Fibroblast of skin of abdomen (primary cell): ENCODE results near the gene TPRA1. TPM values are rescaled to one million over a fixed set of nuclear protein-coding genes. Genes with fewer than 3 reads are reported as not detected.
A peak's percentile ranks its signal among the peaks of the same experiment; 100 is the strongest.

Experiments
- DNase-seq: peaks from one replicate; pipeline ENCODE4 v3.0.0-alpha.2; 2013
- polyA plus RNA-seq, 2 experiments: library from polyadenylated mRNA; unstranded; fragments of 120-200 nt; gene quantifications; one replicate each; pipeline ENCODE4 v1.2.1, GENCODE V29; 2013; ENCODE audit not compliant: insufficient read length in 2 of 2

Gene TPRA1
- 28.1 TPM for polyA plus RNA-seq (2013, experiment 1 of 2; ENCODE audit: insufficient read length)
- polyA plus RNA-seq (2013, experiment 2 of 2; ENCODE audit: insufficient read length): 29.3 TPM

DNA sequence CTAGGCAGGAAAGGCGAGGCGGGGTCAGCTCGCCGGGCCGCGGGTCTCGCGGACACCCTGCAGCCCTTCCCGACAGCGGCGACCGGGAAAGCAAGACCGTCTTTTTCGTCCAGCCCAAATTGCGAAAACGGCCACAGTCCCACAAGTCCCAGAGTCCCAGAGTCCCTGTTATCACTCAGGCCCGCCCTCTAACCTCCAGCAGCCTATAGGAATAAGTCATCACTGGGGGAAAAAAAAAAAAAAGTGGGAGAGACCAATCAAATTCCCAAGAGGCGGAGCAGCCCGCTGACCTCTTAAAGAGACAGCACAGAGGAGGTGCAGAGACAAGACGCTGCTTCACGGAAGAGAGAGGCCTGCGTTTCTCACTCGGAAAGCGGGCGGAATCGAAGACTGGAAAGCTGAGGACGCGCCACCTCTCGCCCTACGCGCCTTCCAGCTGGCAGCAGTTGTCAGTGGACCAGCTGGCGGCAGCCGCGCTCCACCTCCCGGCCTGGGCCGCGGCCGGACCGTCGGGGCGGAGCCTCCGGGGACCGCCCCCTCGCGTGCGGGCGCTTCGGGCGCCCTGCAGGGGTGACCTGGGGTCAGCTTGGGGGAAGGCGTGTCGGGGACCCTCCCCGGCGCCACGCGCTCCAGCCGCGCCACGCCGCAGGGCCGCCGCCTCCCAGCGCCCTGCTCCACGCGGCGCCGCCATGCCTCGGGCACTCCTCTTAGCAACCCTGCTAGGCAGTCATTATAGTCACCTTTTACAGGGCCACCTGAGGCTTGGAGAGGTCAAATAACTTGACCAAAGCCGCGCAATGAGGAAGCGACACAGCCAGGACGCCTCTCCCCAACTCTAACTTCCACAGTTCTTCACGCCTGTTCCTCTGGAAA, at the start of gene TPRA1:
TSS of gene TPRA1 (minus strand) at position 141 of the 873 bp plus-strand sequence. CDS start 10,587 bp downstream, outside the sequence.
- DNase-seq: peak; percentile 98

DNA sequence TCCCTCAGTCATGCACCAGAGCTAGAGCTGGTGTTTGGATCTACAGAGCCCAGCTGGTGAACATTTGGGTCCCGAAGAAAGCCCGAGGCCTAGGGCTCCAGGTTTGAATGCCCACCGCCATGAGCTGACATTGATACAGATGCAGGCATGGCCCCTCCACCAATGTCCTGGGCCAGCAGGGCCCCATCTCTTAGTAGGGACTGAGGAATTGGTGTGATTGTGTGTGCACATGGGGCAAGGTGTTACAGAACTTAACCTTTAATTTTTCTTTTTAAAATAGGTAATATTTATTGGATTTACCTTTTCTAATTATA, 49.5 kb upstream of the TPRA1 start:
- no peak for DNase-seq

DNA sequence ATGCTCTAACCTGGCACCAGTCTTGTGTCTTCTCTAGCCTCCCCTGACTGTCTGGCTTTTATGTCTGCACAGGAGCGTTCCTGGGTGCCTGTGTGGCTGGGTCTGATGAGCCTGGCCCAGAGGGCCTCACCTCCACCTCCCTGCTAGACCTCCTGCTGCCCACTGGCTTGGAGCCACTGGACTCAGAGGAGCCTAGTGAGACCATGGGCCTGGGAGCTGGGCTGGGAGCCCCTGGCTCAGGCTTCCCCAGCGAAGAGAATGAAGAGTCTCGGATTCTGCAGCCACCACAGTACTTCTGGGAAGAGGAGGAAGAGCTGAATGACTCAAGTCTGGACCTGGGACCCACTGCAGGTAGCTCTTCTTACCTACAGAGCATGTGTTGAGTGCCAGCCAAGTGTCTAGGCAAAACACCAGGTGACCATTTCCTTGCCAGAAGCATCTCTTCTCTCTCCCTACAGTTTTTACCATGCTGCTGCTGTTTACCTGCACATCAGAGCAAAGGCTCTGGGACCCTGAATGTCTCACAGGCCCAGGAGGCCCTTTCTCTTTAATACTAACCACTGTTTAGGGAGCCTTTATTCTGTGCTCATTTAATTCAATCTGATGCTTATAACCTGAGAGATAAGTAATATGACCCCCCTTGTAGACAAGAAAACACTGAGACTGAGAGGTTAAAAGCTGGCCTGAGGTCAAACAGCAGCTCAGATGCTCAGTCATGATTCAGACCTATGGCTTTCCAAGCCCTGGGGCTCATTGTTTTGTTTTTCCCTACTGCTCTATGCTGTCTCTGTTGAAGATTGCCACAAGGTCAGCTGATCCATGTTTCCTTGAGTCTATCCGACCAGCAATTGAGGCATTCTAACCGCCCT, 48.9 kb upstream of the TPRA1 start:
- no peak for DNase-seq

DNA sequence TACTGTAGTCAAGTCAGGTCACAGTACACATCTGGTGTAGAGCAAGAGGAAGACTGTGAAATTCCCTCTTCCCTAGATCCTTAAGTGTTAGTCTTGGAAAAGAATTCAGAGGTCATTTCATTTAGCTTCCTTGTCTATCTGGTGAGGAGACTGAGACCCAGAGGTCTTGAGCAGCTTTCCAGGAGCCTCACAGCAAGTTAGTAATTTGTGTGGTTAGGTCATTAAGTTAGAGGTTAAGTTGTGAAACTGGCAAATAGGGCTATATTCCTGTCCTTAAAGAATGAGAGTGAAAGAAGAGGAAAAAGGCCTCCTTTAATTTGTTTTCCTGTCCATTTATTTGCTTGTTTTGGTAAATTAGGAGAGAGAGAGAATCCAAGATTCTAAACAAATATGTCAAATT, 47.4 kb upstream of the TPRA1 start:
- DNase-seq: no peak

DNA sequence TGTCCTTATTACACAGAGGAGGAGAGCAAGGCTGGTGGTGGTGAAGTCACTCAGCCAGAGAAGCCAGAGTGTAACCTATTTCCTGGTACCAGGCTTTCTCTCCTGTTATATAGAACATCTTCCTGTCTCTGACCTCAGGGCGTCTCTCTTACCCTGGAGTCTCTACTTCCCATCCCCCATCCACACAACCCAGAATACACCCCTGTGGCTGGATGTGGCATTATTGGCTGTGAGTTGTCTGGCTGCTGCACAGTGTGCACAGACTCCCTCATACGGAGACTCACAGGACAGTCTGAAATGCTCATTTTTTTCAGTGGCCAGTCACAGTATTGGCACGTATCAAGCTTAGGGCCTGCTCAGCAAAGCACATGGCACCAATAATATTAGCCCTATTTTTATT, 47.0 kb upstream of the TPRA1 start:
- no peak for DNase-seq

DNA sequence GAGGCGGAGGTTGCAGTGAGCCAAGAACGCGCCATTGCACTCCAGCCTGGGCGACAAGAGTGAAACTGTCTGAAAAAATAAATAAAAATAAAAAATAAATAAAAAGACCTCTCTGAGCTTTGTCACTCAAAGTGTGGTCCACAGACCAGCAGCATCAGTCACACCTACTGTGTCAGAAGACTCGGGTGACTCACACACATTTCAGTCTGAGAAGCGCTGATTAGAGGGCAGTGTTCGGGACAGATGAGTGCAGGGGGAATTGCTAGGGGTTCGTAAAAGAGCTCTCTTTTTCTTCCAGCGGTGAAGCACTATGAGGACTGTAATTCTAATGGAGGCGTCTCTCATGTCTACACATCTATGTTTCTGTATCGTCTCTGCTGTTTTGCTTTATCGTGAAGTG, 44.1 kb upstream of the TPRA1 start:
- DNase-seq: no peak

DNA sequence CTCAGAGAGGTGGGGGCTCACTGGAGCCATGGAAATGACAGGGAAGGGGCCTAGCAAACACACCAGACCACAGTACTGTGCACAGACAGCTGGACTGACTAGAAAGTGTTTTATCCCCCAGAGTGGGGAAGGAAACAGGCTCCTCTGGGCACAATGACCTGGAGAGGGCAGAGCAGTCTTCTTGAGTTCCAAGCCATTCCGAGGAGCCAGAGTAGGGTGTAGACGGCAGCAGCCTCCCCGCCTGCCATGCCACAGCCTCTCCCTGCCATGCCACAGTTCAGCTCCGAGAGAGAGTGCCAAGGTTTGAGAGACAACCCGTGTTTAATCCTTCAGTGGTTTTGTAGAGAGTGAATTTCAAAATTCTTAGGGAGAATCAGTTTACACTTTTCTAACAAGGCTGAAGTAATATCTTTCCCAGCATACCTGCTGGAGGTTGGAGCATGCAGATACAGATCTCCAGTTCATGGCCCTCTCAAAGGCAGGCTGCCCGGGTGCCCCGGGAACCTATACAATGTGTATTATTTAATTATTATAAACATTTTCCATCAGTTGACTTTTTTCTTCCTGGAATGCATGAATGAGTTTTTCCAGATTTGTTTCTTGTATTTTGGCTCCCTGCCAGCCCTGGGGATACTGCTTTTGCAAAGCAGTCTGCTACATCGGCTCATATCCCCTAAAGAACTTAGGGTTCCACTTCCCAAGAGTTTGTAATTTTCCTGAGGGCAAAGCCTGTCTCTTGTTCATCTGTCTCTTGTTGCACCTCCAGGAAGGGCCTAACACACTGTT, 41.7 kb upstream of the TPRA1 start:
- no peak for DNase-seq

DNA sequence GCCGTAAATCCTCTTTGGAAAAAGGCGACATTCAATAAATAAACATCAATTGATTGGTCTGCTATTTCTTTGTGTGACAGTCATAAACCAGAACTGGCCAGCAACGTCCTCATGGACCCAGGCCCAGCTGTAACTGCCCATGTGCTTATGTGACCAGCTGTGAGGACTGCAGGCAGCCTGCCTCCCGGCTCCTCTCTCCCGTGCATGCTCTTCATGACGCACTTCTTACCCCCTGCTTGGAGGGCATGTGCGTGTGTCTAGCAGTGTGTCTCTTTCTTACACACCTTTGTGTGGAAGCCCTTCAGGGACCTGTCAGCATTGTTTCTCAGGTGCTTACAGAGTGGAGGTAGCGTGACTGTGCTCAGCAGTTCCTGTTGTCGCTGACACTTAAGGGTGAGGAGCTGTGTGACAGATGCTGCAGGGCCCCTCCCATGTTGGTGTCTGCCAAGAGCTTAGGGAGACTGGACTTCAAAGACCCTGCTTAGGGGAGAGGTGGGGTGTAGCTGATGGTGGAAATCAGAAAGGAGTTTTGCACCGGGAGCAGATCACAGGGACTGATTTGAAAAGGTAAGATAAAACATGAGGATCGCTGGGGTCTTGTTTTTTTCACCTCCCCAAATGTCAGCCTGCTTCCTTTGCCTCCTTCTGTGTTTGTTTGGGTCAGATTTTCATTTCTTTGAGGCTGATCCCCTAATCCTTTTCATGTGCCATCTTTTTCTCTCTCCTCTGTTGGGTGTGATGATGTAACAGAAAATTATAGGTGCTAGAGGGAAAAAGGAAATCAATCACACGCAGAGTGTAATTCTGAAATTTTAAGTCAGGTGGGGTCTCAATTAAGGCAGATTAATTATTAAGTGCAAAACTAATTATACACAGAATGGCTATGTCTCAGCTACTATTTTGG, 40.5 kb upstream of the TPRA1 start:
- DNase-seq: no peak

DNA sequence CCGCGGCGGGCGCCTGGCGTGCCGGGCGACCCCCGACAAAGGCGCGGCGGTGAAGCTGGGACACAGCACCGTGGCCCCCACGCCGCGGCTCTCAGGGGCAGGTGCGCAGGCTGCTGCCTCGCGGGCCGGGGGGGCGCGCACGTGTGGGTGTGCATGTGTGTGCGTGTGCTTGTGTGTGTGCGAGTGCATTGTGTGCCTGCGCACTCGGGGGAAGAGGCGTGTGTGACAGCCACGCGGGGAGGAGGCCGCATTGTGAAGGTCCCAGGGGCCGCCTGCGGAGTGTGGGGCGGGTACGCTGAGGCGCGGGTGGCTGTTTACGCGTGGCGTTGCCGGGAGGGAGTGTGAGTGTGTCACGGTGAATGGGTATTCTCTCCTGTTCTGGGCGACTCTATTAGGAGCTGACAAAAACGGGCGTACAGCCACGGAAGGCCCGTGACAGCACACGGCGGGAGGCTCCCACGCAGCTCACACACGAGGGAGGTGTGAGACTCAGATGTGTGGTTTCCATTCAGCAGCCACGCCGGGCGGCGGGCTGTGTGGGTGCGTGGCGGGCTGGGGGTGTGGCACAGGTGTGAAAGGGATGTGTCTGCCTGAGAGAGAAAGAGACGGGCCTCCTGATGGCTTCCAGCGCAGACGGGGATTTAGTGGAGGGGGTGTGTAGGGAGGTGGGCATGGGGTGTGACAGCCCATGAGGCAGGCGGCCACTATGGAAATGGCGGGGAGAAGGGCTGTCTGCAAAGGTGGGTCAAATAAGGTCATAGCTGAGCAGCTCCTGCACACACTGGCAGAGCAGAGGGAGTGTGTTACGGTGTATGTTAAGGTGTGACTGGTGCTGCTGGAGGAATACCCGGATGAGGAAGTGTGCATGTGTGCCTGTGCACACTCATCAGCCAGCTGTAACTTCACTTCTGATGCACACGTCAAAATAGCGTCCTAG, 39.2 kb upstream of the TPRA1 start:
- no peak for DNase-seq

DNA sequence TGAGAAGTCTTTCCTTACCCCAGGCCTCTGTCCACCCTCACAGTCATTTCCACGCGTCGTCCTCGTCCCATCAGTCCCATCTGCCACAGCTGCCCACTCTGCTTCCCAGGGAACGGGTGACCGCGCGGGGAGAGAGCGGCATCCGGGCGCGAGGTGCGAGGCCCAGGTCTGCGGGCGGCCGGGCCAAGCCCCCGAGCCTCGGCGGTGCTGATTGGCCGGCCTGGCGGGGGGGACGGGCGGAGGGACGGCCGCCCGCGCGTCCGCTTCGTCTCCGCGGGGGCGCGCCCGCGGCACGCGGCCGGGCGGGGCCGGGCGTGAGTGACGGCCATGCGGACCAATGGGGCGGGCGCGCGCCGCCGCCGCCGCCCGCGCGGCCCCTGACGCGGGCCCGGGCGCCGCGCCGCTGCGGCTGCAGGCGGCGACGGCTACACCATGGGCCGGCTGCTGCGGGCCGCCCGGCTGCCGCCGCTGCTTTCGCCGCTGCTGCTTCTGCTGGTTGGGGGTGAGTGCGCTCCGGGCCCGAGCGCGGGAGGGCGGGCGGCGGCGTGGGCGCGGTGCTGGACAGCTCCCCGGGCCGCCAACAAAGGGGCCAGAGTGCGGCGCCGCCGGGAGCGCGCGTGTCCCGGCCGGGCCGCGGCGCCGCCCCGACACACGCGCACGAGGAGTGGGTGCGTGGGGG, 38.4 kb upstream of the TPRA1 start, which contains the start of gene PODXL2:
TSS of gene PODXL2 (plus strand) at position 398 of the 679 bp plus-strand sequence. CDS start at position 433, 35 bp downstream.
- DNase-seq: peak; percentile 54

DNA sequence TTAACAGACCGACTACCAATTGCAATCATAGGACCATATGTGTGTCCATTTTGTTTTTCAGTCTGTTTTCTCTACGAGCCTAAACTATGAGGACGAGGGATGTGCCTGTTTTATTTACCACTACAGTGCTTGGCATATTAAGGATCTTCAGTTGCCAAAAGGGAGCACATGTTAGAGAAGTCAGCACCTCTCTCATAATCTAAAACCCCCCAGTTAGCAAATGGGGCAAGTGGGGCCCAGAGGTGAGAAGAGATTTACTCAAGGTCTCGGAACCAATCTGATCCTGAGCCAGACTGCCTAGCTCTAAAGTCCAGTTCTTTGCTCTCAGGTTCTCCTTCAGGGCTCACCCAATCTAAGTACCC, 37.9 kb upstream of the TPRA1 start:
- no peak for DNase-seq

DNA sequence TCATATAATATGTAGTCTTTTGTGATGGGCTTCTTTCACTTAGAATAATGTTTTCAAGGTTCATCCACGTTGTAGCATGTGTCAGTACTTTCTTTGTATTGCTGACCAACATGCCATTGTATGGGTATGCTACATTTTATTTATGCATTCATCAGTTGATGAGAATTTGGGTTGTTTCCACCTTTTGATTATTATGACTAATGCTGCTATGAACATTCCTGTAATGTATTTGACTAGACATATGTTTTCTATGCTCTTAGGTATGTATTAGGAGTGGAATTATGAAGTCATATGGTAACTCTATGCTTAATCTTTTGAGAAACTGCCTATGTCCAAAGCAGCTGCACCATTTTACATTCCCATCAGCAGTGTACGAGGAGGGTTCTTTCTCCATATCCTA, 35.3 kb upstream of the TPRA1 start:
- DNase-seq: peak; percentile 68

DNA sequence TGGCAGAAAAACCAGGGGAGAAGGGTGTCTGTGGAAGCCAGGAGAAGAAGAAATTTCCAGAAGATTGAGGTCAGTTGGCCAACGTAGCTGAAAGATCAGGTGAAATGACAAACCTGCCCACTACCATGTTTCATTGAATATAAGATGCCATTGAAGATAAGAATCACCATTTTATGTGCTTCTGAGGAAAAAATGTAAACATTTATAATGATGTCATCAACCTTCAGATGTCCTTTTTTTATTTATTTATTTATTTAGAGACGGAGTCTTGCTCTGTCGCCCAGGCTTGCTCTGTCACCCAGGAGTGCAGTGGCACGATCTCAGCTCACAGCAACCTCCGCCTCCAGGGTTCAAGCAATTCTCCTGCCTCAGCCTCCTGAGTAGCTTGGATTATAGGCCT, 33.5 kb upstream of the TPRA1 start:
- no peak for DNase-seq

DNA sequence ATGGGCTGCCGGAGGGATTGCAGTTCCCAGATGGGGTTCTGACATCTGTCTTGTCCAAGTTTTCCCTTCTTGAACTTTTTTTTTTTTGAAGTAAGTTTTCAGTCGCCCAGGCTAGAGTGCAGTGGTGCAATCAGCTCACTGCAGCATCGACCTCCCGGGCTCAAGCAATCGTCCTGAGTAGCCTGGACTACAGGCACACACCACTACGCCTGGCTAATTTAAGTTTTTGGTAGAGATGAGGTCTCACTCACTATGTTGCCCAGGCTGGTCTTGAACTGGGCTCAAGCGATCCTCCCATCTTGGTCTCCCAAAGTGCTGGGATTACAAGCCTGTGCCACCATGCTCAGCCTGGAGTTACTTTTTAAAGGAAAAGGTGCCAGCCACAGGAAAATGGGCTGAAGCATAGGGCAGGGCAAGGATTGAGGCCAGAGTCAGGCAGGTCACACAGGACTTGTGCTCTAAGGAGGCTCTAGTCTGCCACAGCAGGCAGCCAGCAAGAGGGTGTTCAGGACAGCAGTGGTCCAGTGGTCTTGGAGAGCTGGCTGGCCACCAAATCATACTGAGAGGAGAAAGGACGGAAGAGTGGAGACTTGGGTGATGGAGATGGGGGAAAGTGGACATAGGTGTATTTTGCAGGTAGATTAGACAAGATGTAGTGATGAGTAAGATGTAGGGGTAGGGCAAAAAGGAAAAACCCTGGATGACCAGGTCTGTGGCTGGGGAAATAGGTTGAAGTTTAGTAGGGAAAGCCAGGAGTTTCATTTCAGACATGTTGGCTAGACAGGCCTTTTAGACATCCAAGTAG, 32.4 kb upstream of the TPRA1 start:
- no peak for DNase-seq

DNA sequence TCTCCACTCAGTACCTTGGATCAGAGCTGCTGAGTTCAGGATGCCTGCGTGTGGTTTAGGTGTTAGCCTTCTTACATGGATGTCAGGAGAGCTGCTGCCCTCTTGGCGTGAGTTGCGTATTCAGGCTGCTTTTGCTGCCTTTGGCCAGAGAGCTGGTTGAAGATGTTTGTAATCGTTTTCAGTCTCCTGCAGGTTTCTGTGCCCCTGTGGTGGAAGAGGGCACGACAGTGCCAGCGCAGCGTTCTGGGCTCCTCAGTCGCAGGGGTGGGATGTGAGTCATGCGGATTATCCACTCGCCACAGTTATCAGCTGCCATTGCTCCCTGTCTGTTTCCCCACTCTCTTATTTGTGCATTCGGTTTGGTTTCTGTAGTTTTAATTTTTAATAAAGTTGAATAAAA, 31.5 kb upstream of the TPRA1 start:
- DNase-seq: no peak

DNA sequence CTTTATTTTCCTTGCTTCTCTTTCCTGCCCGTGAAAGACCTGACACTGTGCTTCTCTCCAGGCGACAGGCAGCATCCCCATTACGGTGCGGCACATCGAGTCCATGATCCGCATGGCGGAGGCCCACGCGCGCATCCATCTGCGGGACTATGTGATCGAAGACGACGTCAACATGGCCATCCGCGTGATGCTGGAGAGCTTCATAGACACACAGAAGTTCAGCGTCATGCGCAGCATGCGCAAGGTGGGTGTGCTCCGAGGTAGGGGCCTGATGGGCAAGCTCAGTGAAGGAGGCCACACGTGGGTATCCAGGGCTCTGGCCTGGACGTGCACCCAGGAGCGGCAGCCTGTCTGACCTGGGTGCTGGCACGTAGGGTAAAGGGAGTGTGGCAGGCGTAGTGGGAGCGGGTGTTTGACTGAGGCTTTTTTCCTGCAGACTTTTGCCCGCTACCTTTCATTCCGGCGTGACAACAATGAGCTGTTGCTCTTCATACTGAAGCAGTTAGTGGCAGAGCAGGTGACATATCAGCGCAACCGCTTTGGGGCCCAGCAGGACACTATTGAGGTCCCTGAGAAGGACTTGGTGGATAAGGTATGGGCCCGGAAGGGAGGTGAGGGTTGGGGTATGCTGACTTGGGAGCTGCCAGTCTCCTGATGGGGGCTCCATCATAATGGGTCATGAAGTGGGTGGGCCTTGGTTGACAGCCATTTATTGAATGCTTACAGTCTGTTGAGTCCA, 30.3 kb upstream of the TPRA1 start:
- DNase-seq: no peak

DNA sequence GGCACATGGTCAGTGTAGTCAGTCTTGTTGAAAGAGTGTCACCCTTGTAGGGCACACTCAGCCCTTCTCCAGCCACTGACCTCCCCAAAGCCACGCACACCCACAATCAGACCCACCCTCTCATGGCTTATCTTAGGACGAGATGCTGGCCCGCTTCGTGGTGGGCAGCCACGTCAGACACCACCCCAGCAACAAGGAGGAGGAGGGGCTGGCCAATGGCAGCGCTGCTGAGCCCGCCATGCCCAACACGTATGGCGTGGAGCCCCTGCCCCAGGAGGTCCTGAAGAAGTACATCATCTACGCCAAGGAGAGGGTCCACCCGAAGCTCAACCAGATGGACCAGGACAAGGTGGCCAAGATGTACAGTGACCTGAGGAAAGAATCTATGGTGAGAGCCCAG, 28.4 kb upstream of the TPRA1 start:
- no peak for DNase-seq
